ENCODE data around the gene FSD2. TPM values are rescaled to one million over a fixed set of nuclear protein-coding genes. Genes with fewer than 3 reads are reported as not detected.

FSD2 gene
- total and polyA plus RNA-seq, 9 of the 15 experiments (the other 6 are each of a cell fraction or from before 2014, with no cell fraction given): 0.01 to 0.06 TPM; not detected in 7

- no peak for TF ChIP-seq HMGN3 (IDR thresholded peaks at IDR 0.05; ENCODE audit: borderline replicate concordance, extremely low read depth, insufficient read length, low read depth, low read length)
Observed at GRCh38 chr15:82833362-82833682, 27.5 kb upstream of the FSD2 start (continued).

- H3K27ac ChIP-seq (ENCODE audit: extremely low read depth, low read depth, low read length): no peak overlapping the region
- WGBS (ENCODE audit: insufficient coverage, low coverage, missing lambda C conversion rate): 95% methylated on average over 13 of the region's 13 CpGs
- in situ Hi-C loops (cut with MboI) (no loop called here), intact Hi-C loops (cut with micrococcal nuclease) (no loop called here)
- DNase-seq (ENCODE audit: extremely low read depth in 1 of 4, low spot score in 3 of 4) (no peak), ATAC-seq (no peak), FAIRE-seq (no peak)
- no peak overlapping the region for H2AFZ ChIP-seq (ENCODE audit: low read depth, low read length)
- peaks cover 77% of the 10 kb centered on the region for H3K36me3 ChIP-seq (ENCODE audit: control insufficient read depth, insufficient read depth, low read length)
- H3K4me2 ChIP-seq (ENCODE audit: insufficient read depth, low read length): no peak overlapping the region
- no peaks in the 10 kb centered on the region for H3K4me1 ChIP-seq (replicated peaks in 1 of 2; ENCODE audit: control insufficient read depth in 2 of 2, insufficient read depth in 2 of 2, low read length in 2 of 2)
- H3K9me1 ChIP-seq (ENCODE audit: control insufficient read depth, insufficient read depth, low read length): no peaks in the 10 kb centered on the region
- CTCF ChIA-PET (ENCODE audit: low intra/inter-chr PET ratio): no interaction called here
- BruUV-seq (replicated peaks): no TSS peak
- POLR2A ChIA-PET: interaction anchor here (0.7 kb wide), 1 partner anchor 121 kb away, joined by 3 read pairs; no protein-coding TSS in a partner anchor
- H3K79me2 ChIP-seq (ENCODE audit: control insufficient read depth, insufficient read depth, low read length): no peaks in the 10 kb centered on the region
- H3K4me3 ChIP-seq: no peak overlapping the region
- no peak overlapping the region for H3K9ac ChIP-seq (ENCODE audit: insufficient read depth in 1 of 2, low read depth in 2 of 2, low read length in 2 of 2)
- no peaks in the 10 kb centered on the region for H3K9me3 ChIP-seq (replicated peaks; ENCODE audit: control insufficient read depth, insufficient read depth, low read depth, low read length)
- H3K27me3 ChIP-seq (ENCODE audit: control insufficient read depth in 2 of 2, insufficient read depth in 2 of 2, low read length in 2 of 2): no peaks in the 10 kb centered on the region
- no peaks in the 10 kb centered on the region for H4K20me1 ChIP-seq (replicated peaks; ENCODE audit: control insufficient read depth, insufficient read depth, low read length)
- TF ChIP-seq ZNF174 (CRISPR knock-in tag; IDR thresholded peaks at IDR 0.05) (no peak), L3MBTL2 (IDR thresholded peaks at IDR 0.05) (no peak), ATF4 (CRISPR knock-in tag; IDR thresholded peaks at IDR 0.05) (no peak), SMARCA5 (IDR thresholded peaks at IDR 0.05) (no peak), FOSL1 (tag; conservative IDR thresholded peaks at IDR 0.05) (peak; percentile 89), JUND (IDR thresholded peaks at IDR 0.05; ENCODE audit: borderline replicate concordance, low read depth, low read length) (peak; percentile 35; the same call in 1 of the 2 replicates), JUND (tag; IDR thresholded peaks at IDR 0.05; ENCODE audit: borderline replicate concordance, low read depth, low read length) (no peak), ATF3 (IDR thresholded peaks at IDR 0.05) (peak; percentile 84), ATF3 (CRISPR knock-in tag; conservative IDR thresholded peaks at IDR 0.05) (no peak)
Observed at GRCh38 chr15:82832601-82833361, 26.9 kb upstream of the FSD2 start.
